ENCODE measurements around the gene HELQ. TPM values are rescaled to one million over a fixed set of nuclear protein-coding genes. Genes with fewer than 3 reads are reported as not detected.

The HELQ gene
- total RNA-seq, 1 experiment from 2014 or later, result 11.6 TPM

- BruUV-seq (replicated peaks), result no TSS peak
- intact Hi-C loops (cut with micrococcal nuclease; ENCODE audit: unreplicated experiment), result no loop called here
- no peaks in the 10 kb centered on the region for H3K9me3 ChIP-seq
- Mint-ChIP-seq H3K27ac (ENCODE audit: unreplicated experiment) (no peak overlapping the region), H3K27me3 (ENCODE audit: insufficient read depth, unreplicated experiment) (no peaks in the 10 kb centered on the region), H3K36me3 (ENCODE audit: insufficient read depth, unreplicated experiment) (no peaks in the 10 kb centered on the region), H3K4me1 (ENCODE audit: low read depth, unreplicated experiment) (peaks cover 12% of the 10 kb centered on the region), H3K4me3 (ENCODE audit: unreplicated experiment) (no peak overlapping the region), H3K9me3 (ENCODE audit: unreplicated experiment) (no peaks in the 10 kb centered on the region)
- no peaks in the 10 kb centered on the region for H3K27me3 ChIP-seq (replicated peaks; ENCODE audit: control insufficient read depth, insufficient read depth, low read length)
- ChIA-PET POLR2A (no interaction called here), CTCF (no interaction called here)
- 0 out of 2 replicates have a peak, but pooled peaks cover 5% of the 10 kb centered on the region for H3K4me1 ChIP-seq
- no peaks in the 10 kb centered on the region for H3K36me3 ChIP-seq (ENCODE audit: control insufficient read depth, insufficient read depth, low read length)
- TF ChIP-seq CTCF (IDR thresholded peaks at IDR 0.05; ENCODE audit: insufficient read depth in 1 of 2, low read depth in 1 of 2, low read length in 1 of 2, severe bottlenecking in 1 of 2, unreplicated experiment in 1 of 2), result no peak
- no peak overlapping the region for H3K4me3 ChIP-seq (ENCODE audit: low read depth, low read length)
- no peak for DNase-seq
Observed at GRCh38 chr4:83364312-83364711, 91.3 kb downstream of the HELQ start.

GRCh38 chr4:83362492-83363329 lies 92.9 kb downstream of the HELQ start:
- no peaks in the 10 kb centered on the region for H3K36me3 Mint-ChIP-seq (ENCODE audit: insufficient read depth, unreplicated experiment)
- intact Hi-C loops (cut with micrococcal nuclease; ENCODE audit: unreplicated experiment), result loop anchor here (1.0 kb wide), 2 partner anchors 93 to 278 kb away; partner anchors contain the start of gene HELQ
- TF ChIP-seq CTCF (IDR thresholded peaks at IDR 0.05; ENCODE audit: insufficient read depth in 1 of 2, low read depth in 1 of 2, low read length in 1 of 2, severe bottlenecking in 1 of 2, unreplicated experiment in 1 of 2), result peak in 1 of 2 experiments; percentile 36
- ChIA-PET POLR2A (interaction anchor here (0.5 to 0.6 kb wide), 2 partner anchors 78 to 92 kb away, joined by 4 read pairs; partner anchors contain the start of gene COQ2), CTCF (interaction anchor here (0.7 to 1.0 kb wide), 4 partner anchors 27 to 279 kb away, joined by 3 to 4 read pairs (median 3); partner anchors contain the start of gene COQ2)
- H3K9me3 Mint-ChIP-seq (ENCODE audit: unreplicated experiment), result no peaks in the 10 kb centered on the region
- H3K4me3 Mint-ChIP-seq (ENCODE audit: unreplicated experiment), result no peak overlapping the region
- peaks cover 12% of the 10 kb centered on the region for H3K4me1 Mint-ChIP-seq (ENCODE audit: low read depth, unreplicated experiment)
- no peaks in the 10 kb centered on the region for H3K27me3 Mint-ChIP-seq (ENCODE audit: insufficient read depth, unreplicated experiment)
- no peaks in the 10 kb centered on the region for H3K27me3 ChIP-seq (replicated peaks; ENCODE audit: control insufficient read depth, insufficient read depth, low read length)
- peaks cover 13% of the 10 kb centered on the region for H3K4me1 ChIP-seq
- no TSS peak for BruUV-seq (replicated peaks)
- H3K9me3 ChIP-seq, result no peaks in the 10 kb centered on the region
- H3K36me3 ChIP-seq (ENCODE audit: control insufficient read depth, insufficient read depth, low read length), result no peaks in the 10 kb centered on the region
- no peak overlapping the region for H3K27ac Mint-ChIP-seq (ENCODE audit: unreplicated experiment)
- no peak overlapping the region for H3K4me3 ChIP-seq (ENCODE audit: low read depth, low read length)
- DNase-seq, result peak in 1 of 2 experiments; percentile 13

- H3K4me1 ChIP-seq, result peaks cover 25% of the 10 kb centered on the region
- no peaks in the 10 kb centered on the region for H3K36me3 ChIP-seq (ENCODE audit: control insufficient read depth, insufficient read depth, low read length)
- Mint-ChIP-seq H3K27me3 (ENCODE audit: insufficient read depth, unreplicated experiment) (no peaks in the 10 kb centered on the region), H3K36me3 (ENCODE audit: insufficient read depth, unreplicated experiment) (no peaks in the 10 kb centered on the region), H3K4me1 (ENCODE audit: low read depth, unreplicated experiment) (peaks cover 12% of the 10 kb centered on the region), H3K27ac (ENCODE audit: unreplicated experiment) (no peak overlapping the region), H3K4me3 (ENCODE audit: unreplicated experiment) (no peak overlapping the region), H3K9me3 (ENCODE audit: unreplicated experiment) (no peaks in the 10 kb centered on the region)
- no peak overlapping the region for H3K4me3 ChIP-seq (ENCODE audit: low read depth, low read length)
- intact Hi-C loops (cut with micrococcal nuclease; ENCODE audit: unreplicated experiment), result loop anchor here (1.0 kb wide), 2 partner anchors 94 to 279 kb away; partner anchors contain the start of gene HELQ
- TF ChIP-seq CTCF (IDR thresholded peaks at IDR 0.05; ENCODE audit: insufficient read depth in 1 of 2, low read depth in 1 of 2, low read length in 1 of 2, severe bottlenecking in 1 of 2, unreplicated experiment in 1 of 2), result no peak
- CTCF ChIA-PET, result interaction anchor here (0.7 to 1.0 kb wide), 3 partner anchors 26 to 77 kb away, joined by 3 to 4 read pairs (median 3); partner anchors contain the start of gene COQ2
- BruUV-seq (replicated peaks), result no TSS peak
- no peaks in the 10 kb centered on the region for H3K27me3 ChIP-seq (replicated peaks; ENCODE audit: control insufficient read depth, insufficient read depth, low read length)
- POLR2A ChIA-PET, result interaction anchor here (0.5 kb wide), 1 partner anchor 93 kb away, joined by 4 read pairs; no protein-coding TSS in a partner anchor
- no peak for DNase-seq
- no peaks in the 10 kb centered on the region for H3K9me3 ChIP-seq
Observed at GRCh38 chr4:83361416-83362103, 94.1 kb downstream of the HELQ start.

All from Caco-2 (cell line).